Hepatocyte (in vitro differentiated cells): ENCODE measurements around the gene AMPD3.

ENCODE experiments used
- CTCF ChIP-seq: fragments of 200-600 bp; sonication (generic); IDR thresholded peaks from 2 replicates; pipeline ENCODE4 v1.5.1; 2016; ENCODE audit warnings: antibody characterized with exemption, mild to moderate bottlenecking; ENCODE audit not compliant: poor library complexity
- EZH2 ChIP-seq: fragments of 200-600 bp; sonication (generic); IDR thresholded peaks from 2 replicates; pipeline ENCODE4 v1.6.1; 2016; ENCODE audit warnings: antibody characterized with exemption, mild to moderate bottlenecking, borderline replicate concordance

- TF ChIP-seq CTCF = no peak
- no peak for TF ChIP-seq EZH2
Measured at GRCh38 chr11:10542776-10543175, 87.7 kb downstream of the AMPD3 start.
